Measurements from ENCODE around the gene TPST1.
"Not testable (repeated sequence)": the region's sequence is repeated elsewhere in the genome, so short reads cannot be mapped to it uniquely, and the experiment has no call there.

Gene TPST1

DNA sequence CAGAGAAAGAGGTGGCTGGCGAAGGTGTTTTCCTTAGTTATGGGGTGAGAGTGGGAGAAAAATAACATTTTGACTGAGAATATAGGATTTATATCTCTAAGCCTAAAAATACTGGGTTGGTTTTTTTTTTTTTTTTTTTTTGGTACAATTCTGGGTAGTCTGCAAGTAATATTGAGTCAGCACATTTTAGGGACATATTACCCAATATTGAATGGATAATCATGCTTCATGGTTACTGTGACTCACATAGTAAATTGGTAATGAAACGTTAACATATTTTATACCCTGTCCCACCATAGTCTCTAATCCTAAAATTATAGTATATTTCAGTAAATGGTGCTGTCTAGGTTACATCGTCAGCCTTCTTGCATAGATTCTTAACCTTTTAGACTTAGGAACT is 91.4 kb downstream of the TPST1 start:
- no peak for DNase-seq

DNA sequence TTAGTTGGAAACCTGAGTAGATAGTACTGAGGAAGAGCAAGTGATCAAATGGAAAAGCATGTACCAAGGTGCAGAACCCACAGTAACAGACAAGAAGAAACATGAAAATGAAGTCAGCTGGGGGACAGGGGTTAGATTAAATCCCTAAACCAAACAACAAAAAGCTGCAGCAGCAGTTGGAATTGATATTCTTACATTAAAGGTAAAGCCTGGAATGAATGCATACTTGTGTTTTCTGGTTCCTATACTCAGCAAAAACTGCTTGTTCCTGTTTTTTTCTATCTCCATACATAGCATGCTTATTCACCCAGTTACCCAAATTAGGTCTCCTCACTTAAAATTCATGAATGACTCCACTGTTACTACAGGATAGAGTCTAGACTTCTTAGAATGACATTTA is 92.4 kb downstream of the TPST1 start:
- no peak for DNase-seq

DNA sequence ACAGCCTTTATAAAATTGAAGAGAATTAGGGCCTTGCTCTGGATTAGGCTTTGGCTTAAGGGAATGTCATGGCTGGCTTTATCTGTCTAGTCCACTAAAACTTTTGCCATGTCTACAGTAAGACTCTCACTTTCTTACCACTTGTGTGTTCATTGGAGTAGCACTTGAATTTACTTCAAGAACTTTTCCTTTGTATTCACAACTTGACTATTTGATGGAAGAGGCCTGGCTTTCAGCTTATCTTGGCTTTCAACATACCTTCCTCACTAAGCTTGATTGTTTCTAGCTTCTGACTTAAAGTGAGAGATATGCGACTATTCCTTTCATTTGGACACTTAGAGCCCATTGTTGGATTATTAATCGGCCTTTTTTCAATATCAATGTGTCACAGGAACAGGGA is 96.1 kb downstream of the TPST1 start:
- no peak for DNase-seq

DNA sequence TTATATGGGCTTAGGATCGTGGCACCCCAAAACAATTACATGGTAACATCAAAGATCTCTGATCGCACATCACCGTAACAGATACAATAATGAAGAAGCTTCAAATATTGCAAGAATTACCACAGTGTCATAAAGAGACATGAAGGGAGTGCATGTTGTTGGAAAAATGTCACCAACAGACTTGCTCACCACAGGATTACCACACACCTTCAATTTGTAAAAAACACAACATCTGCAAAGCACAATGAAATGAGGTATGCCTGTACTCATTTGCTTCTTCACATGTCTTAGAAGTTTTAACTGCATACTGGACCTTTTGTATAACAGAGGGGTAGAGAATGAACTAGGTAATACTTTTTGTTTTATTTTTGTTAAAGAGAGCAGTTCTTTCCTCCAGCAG is 96.6 kb downstream of the TPST1 start:
- no peak for DNase-seq

DNA sequence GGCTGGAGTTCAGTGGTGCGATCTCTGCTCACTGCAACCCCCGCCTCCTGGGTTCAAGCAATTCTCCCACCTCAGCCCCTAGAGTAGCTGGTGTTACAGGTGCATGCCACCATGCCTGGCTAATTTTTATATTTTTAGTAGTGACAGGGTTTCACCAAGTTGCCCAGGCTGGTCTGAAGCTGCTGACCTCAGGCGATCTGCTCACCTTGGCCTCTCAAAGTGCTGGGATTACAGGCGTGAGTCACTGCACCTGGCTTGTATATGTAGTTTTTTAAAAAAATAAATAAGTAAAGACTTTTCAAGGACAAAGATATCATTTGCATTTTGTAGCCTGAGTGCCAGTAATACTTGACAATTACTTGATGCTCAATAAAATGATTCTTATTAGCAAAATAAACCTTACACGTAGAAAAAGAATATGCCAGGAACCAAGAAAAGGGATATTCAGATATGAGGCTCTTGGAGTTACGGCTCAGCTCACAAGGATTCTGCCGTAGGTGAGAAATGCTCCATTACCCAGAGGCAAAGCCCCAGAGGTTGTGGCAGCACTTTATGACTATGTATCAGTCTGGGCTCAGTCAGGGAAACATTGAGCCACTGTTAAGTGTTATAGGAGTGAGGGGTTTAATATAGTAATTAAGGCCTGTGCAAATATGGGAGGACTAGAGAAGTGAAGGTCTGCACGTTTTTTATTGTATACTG is 98.5 kb downstream of the TPST1 start:
- DNase-seq = no peak

DNA sequence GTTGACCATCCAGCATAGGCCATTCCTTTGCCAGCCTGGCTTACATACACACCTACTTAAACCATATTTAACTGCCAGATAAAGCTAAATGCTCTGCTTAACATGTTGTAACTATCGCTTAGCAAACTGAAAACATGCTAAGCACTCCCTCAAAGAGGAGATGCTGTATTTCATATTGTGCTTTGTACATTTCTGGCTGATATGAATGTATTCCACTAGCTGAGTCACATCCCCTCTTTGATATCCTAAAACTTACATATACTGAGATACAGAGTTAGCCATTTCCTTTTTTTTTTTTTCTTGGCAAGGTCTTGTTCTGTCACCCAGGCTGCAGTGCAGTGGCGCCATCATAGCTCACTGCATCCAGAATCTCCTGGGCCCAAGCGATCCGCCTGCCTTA is 99.4 kb downstream of the TPST1 start:
- no peak for DNase-seq

DNA sequence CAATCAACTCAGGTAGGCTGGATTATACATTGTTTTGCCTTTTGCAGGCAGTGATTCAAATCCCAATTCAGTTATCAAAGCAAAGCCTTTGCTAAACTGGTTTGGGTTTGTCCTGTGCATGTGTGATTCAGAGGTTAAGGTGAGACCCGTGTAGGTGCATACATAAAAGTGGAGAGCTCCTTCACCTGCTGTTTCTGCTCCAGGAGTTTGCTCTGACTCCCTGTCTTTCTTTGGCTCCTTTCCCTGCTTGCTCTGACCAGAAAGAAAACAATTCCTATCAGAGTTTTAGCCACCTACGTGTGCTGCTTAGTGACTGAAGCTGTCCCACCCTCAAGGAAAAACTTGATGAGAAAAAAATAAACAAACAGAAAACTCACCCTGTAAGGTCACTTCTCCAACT is 101.1 kb downstream of the TPST1 start:
- no peak for DNase-seq

DNA sequence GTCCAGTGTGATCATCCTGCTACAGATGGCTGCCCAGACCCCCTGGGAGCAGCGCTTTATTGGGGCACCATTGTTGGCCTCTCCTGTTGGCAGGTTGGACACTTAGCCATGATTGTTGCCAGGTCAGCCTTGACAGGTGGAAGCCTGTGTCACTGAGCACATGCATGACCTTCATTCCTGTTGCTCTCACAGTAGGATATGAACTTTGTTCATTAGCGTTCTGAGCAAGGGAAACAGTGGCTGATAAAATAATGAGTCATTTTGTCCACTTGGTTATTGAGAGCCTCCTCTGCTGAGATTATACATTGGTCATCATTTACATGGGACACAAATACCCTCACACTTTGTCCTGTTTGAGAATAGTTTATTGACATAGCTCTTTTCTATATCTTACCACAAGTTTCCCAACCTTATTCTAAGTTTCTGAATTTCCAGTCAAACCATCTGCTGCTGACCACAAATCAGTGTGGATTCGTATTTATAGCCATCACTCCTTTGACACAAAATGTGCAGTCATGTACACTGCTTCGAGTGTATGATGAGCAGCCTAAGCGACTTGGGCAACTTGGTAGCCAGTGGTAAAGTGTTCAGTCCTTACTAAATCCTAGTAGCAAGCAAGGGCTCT is 102.6 kb downstream of the TPST1 start:
- DNase-seq = no peak

DNA sequence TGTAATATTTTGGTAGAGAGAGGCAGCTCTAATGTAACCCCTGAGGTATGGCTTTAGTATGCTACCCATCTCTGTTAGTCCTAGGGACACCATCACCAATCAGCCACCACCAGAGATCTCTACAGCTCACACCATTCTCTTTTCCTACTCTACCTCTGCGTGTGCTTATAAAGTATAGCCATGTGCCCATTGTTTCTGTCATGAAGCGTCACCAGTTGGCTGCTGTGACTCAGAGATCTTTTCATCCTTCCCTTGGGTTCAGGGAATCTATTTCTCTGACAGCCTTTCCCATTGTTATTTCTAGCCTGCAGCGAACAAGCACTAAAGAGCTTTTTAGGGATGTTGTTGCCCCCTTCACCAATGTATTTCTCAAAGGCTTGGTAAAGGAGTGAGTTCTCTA is 103.3 kb downstream of the TPST1 start:
- no peak for DNase-seq

DNA sequence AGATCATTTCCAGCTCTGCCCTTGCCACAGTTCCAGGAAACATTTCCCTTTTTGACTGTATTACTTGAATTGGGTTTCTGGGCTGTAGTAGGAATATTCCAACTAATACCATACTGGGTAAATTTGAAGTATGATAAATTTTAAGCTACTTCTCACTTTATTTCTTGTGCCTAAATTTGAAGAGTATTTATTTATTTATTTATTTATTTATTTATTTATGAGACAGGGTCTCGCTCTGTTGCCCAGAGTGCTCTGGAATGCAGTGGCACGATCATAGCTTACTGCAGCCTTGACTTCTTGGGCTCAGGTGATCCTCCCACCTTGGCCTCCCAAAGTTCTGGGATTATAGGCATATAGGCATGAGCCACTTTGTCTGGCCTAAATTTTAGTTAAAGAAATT is 105.5 kb downstream of the TPST1 start:
- DNase-seq = no peak

DNA sequence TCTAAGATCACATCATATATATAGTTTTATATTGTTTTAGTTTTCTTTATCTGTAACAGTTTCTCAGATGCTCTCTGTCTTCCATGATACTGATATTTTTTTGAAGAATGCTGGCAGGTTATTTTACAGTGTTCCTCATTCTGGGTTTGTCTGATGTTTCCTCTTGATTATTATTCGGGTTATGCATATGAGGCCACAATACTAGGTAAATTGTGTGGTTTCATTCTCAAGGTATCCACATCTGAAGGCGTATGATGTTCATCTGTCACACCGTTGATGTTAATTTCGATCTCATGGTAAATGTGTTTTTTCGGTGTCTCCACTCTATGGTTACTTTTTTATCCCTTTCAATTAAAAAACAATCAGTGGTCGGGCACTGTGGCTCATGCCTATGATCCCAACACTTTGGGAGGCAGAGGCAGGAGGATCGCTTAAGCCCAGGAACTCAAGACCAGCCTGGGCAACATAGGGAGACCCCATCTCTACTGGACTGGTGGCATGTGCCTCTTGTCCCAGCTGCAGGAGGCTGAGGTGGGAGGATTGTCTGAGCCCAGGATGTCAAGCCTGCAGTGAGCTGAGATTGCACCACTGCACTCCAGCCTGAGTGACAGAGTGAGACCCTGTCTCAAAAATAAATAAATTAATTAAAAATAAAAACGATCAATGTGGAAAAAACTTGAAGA is 108.9 kb downstream of the TPST1 start:
- no peak for DNase-seq

DNA sequence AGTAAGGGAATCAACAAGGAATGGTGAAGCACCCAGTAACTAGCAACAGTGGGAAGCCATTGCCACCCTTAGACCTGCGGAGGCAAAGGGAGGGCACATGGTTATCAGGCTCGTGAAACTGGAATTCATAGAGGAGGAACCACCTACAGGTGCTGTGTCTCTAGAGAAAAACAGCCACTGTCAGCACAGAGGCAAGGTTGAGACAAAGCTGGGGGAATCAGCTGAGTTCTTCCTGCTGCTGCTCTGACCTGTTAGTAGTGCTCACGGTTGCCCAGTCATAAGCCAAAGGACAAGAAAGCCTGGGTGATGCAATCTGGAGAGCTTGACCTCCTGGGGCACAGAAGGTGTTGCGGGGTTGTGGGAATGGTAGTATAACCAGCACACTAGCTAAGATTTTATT is 110.1 kb downstream of the TPST1 start:
- no peak for DNase-seq

DNA sequence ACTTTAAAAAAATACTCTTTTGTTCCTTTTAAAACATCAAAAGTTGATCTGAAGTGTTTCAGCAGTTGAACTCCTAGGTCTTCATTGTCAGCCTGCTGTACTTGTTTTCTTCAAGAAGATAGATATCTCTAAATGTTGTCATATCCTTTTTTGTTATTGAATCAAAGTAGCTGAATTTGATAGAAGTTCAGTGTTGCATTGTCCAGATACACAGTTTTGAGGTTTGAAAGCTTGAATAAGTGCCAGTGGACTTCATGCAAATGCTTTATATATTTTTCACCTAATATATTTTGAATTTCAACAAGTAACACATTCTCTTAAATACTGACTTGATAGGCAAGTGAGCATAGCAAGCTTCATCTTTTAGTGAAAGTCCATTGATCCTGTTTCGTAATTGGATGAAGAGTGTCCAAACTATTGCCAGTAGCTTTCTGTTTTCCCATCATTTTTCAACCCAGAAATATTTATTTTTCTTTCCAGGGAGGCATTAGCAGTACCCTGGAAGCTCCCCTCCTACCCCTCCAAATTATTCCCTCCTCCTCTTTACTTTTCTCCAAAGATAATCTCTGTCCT is 114.4 kb downstream of the TPST1 start:
- DNase-seq = no peak

DNA sequence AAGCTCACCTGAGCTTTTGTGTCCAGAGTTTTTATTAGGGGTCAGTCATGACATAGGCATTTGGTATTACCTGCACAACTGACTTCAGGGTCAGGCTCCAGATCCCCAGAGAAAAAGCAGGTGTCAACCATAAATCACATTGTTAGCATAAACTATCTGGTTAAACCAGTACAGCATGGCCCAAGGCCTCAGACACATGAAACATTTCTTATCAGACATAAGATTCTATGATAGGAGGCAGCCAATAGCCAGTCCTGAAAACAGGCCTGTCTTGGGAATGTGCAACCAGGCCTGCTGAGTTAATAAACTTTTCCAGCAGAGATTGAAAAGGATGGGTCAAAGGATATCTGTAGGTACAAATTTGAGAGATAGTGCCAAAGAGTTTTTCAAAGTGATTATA is 116.1 kb downstream of the TPST1 start:
- DNase-seq = no peak

DNA sequence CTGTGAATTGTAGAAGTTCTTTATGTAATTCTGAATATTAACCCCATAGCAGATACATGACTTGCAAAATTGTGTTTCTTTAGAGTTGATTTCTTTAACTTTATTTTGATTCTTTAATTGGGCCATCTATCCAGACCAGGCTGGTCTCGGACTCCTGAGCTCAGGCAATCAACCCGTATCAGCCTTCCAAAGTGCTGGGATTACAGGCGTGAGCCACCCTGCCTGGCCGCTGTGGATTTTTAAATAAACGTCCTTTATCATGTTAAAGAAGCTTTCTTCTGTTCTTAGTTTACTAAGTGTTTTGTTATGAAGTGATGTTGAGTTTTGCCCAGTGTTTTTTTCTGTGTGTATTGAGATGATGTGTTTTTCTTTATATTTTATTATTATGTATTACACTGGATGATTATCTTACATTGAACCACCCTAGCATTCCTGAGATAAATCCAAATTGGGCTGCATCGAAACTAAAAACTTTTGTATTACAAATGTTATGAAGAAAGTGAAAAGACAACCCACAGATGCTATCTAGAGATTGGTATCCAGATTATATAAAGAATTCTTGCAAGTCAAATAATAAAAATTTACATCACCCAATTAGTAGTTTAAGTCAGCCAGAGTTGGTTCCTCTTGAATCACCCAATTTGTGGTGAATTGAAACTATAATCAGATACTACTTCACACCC is 118.1 kb downstream of the TPST1 start:
- no peak for DNase-seq

DNA sequence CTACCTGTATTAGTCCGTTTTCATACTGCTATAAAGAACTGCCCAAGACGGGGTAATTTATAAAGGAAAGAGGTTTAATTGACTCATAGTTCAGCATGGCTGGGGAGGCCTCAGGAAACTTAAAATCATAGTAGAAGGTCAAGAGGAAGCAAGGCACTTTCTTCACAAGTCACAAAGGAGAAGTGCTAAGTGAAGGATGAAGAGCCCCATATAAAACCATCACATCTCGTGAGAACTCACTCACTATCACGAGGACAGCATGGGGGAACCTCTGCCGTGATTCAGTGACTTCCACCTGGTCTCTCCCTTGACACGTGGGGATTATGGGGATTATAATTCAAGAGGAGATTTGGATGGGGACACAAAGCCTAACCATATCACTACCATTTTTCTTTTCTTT is 119.9 kb downstream of the TPST1 start:
- DNase-seq = not testable (repeated sequence)

DNA sequence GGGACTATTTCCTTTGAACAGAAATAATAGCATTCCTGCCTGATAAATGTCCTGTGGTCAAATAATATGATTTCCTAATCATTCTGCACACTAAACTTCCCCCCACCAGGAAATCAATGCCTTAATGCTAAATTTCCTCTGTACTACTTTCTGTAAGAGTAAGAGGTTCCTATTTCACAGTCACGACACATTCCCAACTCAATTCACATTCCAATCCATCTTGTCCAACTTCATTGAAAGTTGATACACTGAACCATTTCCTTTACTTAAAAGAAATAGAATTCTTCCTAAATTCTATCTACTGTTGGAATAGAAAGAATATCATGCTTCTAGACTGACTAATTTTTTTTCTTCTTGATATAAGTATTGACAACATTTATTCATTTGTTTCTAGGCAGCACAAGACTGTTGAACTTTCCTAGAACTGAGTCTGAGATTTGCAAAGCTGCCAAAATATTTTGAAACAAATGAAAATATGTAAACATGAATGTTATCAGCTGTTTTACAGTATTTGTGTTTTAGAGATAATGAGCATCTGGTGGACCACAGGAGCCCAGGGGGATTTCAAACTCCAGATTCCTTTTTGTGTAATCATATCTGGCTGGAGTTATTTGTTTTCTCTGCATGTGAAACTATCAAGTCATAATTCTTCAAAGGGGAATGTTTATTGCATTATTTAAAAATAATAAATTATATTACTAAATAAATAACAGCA is 121.5 kb downstream of the TPST1 start:
- no peak for DNase-seq

DNA sequence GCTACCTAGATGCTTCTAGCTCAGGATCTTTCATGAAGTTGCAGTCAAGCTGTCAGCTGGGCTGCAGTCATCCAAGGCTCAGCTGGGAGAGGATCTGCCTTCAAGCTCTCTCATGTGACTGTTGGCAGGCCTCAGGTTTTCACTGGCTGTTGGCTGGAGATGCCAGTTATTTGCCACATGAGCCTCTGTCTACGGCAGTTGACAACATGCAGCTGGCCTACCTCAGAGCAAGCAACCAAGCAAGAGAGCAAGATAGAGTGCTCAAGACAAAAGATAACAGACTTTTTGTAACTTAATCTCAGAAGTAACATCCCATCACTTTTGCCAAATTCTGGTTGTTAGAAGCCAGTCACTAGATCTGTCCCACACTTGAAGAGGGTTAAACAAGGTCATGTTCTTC is 125.8 kb downstream of the TPST1 start:
- DNase-seq = no peak

DNA sequence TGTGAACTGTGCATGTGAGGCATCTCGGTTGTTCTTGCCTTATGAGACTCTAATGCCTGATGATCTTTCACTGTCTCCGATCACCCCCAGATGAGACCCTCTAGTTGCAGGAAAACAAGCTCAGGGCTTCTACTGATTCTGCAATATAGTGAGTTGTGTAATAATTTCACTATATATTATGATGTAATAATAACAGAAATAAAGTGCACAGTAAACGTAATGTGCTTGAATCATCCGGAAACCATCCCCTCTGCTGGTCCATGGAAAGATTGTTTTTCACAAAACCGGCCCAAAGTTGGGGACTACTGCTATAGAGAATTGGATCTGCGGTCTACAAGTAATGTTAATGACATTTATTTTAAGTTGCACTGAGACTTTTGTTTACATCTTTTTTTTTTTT is 126.7 kb downstream of the TPST1 start:
- DNase-seq = no peak

DNA sequence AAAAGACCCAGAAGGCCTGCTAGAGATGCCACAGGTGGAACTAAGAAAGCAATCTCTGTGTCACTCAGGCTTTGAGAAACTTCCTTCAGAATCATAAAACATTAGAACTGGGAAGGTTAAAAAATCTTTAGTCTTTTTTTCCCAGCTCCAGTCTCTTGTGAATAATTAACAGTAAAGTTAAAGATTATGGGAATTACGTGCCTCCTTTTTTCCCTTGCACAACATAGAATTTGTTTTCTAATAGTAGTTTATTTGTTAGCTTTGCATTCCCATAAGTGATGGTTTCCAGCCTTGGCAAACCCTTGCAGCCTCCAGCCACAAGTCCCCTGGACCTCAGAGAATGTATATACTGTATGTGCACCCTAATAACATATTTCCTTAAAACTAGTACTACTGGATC is 128.3 kb downstream of the TPST1 start:
- no peak for DNase-seq

DNA sequence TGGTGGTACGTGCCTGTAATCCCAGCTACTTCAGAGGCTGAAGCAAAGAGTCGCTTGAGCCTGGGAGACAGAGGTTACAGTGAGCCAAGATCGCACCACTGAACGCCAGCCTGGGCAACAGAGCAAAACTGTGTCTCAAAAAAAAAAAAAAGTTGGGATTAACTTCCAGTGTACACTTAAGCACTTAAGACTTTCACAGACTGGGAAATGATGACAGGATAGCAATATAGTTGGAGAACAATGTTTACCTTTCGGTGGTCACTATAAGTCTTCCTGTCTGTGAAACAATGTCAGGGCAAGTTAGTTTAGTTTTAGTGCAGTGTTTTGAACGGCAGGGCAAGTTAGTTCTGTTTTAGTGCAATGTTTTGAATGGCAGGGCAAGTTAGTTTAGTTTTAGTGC is 130.2 kb downstream of the TPST1 start:
- DNase-seq = no peak

DNA sequence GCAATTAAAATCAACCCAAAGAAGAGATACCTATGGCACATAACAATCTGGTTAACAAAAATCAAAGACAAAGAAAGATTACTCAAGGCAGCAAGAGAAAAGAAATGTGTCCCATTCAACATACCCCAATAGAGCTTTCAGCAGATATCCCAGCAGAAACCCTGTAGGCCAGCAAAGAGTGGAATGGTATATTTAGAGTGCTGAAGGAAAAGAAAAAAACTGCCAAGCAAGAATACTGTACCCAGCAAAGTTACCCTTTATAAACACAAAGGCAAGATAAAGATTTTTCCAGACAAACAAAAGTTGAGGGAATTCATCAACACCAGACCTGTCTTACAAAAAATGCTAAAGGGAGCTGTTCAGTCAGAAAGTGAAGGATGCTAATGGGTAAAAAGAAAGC is 131.6 kb downstream of the TPST1 start:
- no peak for DNase-seq

DNA sequence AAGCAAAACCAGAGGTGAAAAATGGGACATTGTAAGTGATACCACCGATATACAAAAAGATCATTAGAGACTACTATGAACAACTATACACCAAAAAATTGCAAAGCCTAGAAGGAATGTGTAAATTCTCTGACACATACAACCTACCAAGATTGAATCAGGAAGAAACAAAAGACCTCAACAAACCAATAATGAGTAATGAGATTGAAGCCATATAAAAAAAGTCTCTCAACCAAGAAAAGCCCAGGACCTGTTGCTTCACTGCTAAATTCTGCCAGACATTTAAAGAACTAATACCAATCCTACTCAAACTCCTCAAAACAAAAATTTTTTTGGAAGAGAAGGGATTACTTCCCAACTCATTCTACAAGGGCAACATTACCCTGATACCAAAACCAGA is 134.0 kb downstream of the TPST1 start:
- DNase-seq = no peak
